Umbilical cord (tissue), 2 donors: ENCODE data around the gene PCSK5. TPM values are rescaled to one million over a fixed set of nuclear protein-coding genes. Genes with fewer than 3 reads are reported as not detected.
"Not testable (repeated sequence)": the region's sequence is repeated elsewhere in the genome, so short reads cannot be mapped to it uniquely, and the experiment has no call there.

Experiments used
- DNase-seq: peaks from one replicate; pipeline ENCODE4 v3.0.0-alpha.2; 2015; ENCODE audit warnings: low spot score
- total RNA-seq: library from RNA; depleted of rRNA; stranded (reverse); fragments of >200 nt; gene quantifications from one replicate; pipeline ENCODE4 v1.2.3, GENCODE V29; 2014; ENCODE audit warnings: low replicate concordance; ENCODE audit not compliant: insufficient read depth

Gene PCSK5
- total RNA-seq, 1 donor from 2014 or later, result 15.9 TPM

DNA sequence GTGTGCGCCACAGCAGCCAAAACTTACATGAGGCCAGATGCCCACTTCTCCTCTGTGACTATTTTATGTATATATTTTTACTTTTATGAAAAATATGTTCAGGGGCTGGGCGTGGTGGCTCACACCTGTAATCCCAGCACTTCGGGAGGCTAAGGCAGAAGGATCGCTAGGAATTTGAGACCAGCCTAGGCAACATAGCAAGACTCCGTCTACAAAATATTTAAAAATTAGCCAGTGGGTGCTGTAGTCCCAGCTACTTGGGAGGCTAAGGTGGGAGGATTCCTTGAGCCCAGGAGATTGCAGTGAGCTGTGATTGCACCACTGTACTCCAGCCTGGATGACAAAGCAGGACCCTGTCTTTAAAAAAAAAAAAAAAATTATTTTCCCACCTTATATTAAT is 420.5 kb downstream of the PCSK5 start:
- DNase-seq, result no peak

DNA sequence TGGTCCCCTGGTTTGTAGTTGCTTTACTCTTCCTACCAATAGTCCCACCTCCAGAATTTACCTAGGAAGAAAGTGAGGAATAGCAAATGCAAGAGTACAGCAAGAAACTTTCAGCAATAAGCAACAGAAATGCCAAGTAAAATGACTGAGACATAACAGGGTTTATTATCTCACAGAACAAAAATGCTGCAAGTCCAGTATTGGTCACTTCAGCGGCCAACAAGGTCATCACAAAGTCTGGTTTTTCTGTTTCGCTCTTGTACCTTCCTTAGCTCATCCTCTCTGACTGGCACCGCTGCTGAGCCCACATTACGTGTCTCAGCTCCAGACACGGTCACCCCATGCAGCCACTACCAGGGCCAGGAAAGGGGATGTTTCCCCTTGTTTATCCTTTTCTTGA is 421.1 kb downstream of the PCSK5 start:
- no peak for DNase-seq

DNA sequence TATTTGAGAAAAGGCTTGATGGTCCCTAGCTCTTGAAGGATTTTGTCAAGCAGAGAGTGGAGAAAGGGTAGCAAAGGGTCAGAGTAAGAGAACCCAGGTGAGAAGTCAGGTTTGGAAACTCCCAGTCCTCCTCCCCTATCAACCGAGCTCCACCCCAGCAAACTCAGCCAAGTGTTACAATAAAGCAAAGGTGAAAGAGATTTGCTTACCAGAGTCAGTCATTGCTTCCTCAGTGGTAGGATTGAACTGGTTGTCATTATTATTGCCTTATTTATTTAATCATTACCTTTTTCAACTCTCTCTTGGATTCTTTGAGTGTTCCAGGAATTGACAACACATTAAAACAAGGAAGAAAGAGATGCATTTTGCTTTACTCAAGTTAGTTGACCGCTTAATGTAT is 423.3 kb downstream of the PCSK5 start:
- no peak for DNase-seq

DNA sequence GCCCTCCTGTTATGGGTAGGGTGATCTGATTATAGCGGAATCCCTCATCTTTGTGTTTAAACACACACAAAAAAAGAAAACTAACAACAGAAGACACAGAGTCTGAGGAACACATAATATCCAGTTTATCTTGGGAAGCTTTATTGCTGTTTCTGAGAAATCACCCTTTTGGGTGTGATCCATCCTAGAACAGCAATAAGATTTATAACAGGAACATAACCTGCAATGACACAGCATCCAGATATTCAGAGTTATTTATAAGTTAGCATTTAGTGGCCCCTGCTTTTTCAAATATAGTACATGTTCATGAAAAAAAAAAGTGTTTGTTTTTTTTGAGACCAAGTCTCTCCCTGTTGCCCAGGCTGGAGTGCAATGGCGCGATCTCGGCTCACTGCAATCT is 423.8 kb downstream of the PCSK5 start:
- no peak for DNase-seq

DNA sequence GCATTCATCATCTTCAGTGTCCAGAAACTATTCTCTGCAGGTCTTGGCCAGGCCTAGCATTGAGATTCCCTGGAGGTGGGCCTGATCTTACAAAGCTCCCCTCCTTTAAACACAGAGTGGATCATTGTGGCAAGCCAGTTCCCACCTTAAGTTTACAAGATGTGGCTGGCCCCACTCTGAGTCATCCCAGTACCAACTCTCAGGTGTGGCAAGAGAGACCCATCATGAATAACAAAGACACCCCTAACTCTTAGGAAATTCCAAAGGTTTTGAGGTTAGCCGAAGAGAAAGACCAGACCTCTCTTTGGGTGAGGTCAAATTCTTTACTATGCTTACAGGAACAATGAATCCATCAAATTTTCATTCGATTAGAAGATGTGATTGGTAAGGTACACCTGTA is 425.6 kb downstream of the PCSK5 start:
- no peak for DNase-seq

DNA sequence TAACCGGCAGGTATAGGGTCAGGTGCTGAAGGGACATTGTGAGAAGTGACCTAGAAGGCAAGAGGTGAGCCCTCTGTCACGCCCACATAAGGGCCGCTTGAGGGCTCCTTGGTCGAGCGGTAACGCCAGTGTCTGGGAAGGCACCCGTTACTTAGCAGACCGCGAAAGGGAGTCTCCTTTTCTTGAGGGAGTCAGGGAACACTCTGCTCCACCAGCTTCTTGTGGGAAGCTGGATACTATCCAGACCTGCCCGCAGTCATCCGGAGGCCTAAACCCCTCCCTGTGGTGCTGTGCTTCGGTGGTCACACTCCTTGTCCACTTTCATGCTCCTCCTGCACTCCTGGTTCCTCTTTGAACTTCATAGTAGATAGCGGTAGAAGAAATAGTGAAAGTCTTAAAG is 429.0 kb downstream of the PCSK5 start:
- DNase-seq, result not testable (repeated sequence)

DNA sequence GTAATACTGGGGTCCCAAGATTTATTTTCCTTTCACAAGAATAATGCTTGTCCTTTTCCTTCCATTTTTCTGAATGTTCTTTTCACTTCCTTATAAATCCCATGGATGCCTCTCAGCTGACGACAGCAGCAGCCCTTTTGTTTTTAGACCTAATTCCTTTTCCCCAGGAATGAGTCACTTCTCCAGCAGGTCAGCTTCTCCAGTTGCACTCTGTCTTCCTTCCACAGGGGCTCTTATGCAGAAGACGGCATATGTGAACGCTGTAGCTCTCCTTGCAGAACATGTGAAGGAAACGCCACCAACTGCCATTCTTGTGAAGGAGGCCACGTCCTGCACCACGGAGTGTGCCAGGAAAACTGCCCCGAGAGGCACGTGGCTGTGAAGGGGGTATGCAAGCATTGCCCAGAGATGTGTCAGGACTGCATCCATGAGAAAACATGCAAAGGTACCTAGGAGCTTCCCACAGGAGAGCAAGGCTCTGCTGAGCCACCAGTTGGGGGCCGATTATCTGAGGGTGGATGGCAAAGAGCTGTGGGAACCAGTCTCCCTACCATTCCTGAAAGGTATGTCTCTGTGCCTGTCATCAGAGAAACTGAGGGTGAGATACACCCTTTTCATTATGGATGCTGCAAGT is 430.8 kb downstream of the PCSK5 start:
- DNase-seq, result peak; percentile 32

DNA sequence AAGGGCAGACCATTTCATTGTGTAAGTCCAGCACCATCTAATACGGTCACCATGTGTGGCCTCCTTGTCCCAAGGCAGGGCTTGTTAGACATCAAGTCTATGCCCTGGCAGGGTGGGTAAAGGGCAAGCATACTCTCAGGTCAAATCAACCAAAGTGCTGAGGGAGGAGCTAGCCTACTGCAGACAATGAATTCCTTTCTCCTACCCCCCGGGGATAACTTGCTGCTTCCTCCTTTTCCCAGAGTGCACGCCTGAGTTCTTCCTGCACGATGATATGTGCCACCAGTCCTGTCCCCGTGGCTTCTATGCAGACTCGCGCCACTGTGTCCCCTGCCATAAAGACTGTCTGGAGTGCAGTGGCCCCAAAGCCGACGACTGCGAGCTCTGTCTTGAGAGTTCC is 432.3 kb downstream of the PCSK5 start:
- no peak for DNase-seq

DNA sequence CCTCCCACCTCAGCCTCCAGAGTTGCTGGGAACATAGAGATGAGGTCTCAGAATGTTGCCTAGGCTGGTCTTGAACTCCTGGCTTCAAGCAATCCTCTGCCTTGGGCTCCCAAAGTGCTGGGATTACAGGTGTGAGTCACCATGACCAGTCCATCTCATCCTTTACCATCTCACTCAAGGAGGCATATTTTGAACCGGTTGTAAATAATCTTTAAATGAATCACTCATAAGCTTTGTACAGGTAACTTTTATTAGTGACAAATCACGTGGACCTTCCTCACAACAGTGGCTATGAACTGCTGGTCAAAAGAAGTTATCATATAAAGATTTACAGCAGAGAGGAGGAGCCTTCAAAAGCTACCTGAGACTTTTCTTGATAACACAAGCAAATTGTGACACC is 433.0 kb downstream of the PCSK5 start:
- no peak for DNase-seq

DNA sequence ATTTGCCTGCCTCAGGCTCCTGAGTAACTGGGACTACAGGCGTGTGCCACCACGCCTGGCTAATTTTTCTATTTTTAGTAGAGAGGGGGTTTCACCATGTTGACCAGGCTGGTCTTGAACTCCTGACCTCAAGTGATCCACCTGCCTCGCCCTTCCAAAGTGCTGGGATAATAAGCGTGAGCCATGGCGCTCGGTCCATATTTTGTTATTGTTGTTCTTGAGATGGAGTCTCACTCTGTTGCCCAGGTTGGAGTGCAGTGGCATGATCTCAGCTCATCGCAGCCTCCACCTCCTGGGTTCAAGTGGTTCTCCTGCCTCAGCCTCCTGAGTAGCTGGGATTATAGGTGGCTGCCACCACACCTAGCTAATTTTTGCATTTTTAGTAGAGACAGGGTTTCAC is 433.6 kb downstream of the PCSK5 start:
- not testable (repeated sequence) for DNase-seq

DNA sequence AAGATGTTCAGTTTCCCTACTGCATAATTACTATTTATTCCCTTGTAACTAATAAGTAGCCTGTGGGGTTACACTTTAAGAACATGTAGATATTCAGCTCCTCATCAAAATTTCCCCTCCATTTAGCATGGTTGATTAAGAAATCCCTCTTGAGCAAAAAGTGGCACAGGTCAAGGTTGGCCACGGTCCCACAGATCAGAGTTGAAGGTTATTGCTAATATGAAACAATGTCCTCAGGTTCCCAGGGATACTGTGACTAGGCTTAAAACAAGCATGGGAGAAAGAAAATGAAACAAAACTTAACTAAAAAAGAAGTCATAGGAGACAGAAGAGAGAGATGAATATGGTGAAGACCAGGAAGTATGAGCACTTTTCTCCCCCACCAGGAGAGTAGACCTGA is 439.6 kb downstream of the PCSK5 start:
- DNase-seq, result no peak

DNA sequence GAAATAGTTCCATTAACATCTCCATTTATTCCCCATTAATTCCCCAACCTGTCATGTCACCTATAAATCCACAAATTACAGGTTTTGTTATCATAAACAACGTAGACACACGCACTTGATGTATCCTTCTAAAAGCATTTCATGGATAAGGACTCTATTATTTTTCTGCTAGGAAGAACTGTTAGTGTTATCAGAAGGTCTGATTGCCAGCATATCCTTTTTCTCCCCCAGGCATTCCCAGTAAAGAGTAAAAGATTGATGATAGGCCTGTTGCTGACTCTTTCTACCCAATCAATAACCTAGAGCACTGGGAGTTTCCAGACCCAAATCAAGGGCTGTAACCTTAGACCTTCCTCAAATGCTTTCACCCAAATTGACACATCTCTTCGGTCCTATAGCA is 442.9 kb downstream of the PCSK5 start:
- DNase-seq, result no peak

DNA sequence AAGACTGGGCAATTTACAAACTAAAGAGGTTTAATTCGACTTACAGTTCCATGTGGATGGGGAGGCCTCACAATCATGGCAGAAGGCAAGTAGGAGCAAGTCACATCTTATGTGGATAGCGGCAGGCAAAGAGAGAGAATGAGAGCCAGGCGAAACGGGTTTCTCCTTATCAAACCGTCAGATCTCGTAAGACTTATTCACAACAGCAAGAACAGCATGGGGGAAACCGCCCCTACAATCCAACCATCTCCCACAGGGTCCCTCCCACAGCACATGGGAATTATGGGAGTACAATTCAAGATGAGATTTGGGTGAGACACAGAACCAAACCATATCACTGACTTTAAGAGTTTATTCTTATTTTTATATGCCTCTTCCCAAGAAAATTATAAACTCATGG is 443.5 kb downstream of the PCSK5 start:
- DNase-seq, result no peak

DNA sequence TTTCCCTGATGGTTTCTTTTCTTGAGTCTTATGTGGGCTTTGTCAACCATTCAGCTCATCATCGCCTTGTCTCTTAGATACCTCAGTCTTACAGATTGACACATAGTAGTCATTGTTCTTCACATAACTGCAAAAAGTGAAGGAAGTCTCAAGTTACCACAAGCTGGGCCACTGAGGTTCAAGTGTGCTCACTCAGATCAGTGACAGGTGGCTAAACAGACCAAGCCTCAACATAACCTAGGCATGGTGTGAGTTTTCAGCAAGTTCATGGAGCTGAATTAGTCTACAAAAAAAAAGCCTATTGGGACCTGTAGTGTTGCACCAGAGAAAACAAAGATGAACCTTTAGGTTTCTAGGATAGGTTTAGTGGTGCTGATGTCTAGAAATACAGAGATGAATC is 445.6 kb downstream of the PCSK5 start:
- DNase-seq, result no peak

DNA sequence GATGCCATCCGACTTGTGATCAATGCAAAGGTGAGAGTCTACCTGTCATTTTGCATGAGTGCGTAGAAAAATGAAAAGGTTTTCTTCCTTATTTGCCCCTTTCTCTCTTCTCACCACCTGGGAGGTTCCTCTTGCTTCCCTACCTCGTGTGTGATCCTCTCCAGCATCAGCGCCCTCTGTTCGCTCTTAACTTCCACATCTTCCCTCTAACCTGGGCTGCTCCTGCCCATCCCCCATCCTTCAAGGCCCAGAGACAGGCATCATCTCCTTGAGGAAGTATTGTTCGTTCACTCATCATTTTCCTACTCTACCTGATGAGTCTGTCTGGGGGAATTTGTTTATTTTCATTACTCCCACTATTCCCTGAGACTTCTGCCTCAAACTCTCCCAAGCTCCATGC is 447.9 kb downstream of the PCSK5 start:
- no peak for DNase-seq

DNA sequence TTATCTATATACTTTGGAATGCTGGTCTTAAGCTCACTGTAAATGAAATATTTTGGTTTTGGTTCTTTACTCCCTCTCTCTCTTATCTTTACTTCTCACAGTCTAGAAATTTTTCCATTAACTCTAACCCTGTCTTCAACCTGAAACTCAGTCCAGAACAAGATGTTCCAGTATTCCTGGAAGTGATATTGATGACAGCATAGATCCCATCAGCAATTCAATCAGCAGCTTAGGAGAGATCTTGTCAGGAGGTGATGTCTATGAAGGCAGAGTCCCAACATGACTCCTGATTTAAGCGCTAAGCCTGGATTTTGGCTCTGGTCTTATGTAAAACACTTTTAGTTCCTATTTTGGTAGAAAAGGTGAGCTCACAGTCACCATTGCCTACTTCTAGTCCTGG is 451.1 kb downstream of the PCSK5 start:
- no peak for DNase-seq

DNA sequence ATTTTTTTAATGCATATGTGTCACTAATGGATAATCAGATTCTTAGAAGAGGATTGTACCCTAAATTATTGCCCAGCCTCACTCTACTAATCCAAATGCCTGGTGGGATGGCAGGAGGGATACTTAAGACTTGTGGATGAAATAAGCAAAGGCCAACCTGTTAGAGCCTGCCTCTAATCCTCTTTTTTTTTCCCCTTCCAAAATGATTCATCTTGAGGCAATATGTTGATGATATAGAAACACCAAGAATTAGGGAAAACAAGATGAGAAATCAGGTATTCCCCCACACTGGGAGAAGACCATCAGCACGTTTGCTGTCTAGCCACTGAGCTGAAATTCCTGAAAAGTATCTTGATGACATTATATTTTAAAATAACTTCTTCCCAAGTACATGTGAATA is 451.7 kb downstream of the PCSK5 start:
- DNase-seq, result no peak

DNA sequence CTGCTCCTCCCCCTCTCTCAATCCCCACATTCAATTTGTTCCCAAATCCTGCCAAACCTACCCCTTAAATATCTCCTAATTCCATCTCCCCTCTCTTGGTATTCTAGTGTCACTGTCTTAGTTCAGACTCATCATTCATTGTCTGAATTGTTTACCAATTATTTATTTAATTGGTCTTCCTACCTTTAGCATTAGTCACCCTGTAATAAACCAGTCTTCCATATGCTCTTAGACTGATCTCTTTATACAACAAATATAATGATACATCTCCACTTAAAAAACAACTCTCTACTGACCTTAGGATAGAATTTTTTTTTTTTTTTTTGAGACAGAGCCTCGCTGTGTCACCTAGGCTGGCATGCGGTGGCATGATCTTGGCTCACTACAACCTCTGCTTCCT is 452.4 kb downstream of the PCSK5 start:
- no peak for DNase-seq

DNA sequence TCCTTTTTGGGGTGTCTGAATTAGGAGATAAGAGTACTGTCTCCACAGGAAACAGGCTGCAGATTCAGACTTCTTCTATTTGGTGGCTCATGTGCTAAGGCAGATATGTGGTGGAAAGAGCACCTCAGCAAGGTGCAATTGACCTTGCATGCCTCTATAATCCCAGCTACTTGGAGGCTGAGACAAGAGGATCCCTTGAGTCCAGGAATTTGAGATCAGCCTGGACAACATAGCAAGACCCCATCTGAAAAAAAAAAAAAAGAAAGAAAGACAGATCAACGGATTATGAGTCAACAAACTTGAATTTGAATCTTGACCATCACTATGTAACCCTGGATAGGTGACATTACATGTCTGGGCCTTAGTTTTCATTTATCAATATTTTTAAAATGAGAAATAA is 459.4 kb downstream of the PCSK5 start:
- DNase-seq, result no peak

DNA sequence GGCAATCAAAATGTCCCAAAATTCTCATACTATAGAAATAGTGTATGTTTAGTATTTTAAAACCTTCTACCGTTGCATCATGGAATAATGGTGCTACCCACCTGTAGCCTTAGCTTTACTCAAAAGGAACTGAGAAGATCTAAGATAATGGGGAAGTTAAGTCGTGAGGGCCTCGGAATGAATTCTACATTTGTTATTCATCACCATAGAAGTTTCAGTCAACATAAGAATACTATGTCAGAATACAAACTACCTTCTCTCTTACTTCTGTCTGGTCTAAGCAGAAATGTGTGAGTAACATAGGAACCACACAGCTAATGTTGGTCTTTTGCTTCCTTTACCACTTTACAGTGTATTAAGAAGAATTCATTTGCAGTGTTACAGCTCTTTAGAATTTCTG is 460.5 kb downstream of the PCSK5 start:
- DNase-seq, result no peak

DNA sequence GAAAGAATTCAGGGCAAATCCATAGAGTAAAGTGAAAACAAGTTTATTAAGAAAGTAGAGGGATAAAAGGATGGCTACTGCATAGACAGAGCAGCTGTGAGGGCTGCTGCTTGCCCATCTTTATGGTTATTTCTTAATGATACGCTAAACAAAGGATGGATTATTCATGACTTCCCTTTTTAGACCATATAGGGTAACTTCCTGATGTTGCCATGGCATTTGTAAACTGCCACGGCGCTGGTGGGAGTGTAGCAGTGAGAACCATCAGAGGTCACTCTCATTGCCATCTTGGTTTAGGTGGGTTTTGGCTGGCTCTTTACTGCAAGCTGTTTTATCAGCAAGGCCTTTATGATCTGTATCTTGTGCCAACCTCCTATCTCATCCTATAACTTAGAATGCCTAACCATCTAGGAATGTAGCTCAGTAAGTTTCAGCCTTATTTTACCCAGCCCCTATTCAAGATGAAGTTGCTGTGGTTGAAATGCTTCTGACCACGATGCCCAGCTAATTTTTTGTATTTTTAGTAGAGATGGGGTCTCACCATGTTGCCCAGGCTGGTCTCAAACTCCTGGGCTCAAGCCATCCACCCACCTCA is 461.6 kb downstream of the PCSK5 start:
- no peak for DNase-seq

DNA sequence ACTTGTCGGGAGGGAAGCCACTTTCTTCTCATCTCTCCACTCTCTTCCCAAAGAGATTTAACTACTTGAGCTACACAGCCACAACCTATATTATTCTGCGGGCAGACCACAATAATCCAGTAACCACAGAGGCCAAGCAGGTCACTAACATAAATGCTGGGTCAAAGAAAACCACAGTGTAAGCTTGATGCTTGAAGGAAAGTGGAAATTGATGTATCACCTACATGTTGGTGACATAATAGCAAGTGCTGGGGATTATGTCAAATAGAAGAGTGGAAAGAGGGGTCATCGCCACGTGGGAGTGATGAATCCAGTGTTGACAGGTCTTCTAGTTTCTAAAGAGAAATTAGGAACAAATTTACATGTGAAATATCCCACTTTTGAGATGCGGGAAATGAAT is 462.8 kb downstream of the PCSK5 start:
- no peak for DNase-seq

DNA sequence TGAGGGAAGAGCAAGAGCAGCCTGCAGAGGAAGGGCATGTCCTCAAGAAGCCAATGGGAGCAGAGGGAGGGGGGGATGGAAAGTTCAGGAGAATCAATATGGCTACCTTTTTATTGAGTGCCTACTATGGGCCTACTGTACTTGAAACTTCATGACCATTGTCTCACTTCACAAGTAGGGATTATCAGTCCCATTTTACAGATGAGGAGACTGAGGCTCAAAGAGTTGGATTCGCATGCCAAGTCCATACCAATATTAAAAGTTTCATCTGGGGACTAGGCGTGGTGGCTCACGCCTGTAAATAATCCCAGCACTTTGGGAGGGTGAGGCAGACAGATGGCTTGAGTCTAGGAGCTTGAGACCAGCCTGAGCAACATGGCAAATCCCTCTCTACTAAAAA is 463.7 kb downstream of the PCSK5 start:
- no peak for DNase-seq

DNA sequence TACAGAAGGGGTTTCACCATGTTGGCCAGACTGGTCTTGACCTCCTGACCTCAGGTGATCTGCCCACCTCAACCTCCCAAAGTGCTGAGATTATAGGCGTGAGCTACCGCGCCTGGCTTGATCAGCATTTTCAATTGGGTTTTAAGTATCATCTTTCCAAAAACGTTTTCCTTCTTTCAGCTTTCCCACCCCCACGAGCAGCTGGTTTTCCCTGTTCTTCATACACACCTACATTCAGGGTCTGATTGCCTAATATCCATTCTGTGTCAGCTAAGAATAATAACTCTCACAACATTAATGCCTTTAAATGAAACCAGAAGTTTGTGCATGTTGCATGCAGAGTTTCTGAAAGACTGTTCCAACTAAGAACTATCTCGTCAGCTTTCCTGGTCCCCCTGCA is 465.4 kb downstream of the PCSK5 start:
- DNase-seq, result no peak
